HuH-7.5 (cell line): ENCODE data around the gene HMGXB4.
A peak's percentile ranks its signal among the peaks of the same experiment; 100 is the strongest.

ENCODE experiments used
- DNase-seq: peaks from one replicate; pipeline ENCODE4 v3.0.0; 2011; ENCODE audit warnings: low spot score

Gene HMGXB4

GRCh38 chr22:35310556-35311550, 53.6 kb downstream of the HMGXB4 start:
- no peak for DNase-seq

GRCh38 chr22:35311551-35311999, 54.3 kb downstream of the HMGXB4 start:
- DNase-seq: no peak

DNA sequence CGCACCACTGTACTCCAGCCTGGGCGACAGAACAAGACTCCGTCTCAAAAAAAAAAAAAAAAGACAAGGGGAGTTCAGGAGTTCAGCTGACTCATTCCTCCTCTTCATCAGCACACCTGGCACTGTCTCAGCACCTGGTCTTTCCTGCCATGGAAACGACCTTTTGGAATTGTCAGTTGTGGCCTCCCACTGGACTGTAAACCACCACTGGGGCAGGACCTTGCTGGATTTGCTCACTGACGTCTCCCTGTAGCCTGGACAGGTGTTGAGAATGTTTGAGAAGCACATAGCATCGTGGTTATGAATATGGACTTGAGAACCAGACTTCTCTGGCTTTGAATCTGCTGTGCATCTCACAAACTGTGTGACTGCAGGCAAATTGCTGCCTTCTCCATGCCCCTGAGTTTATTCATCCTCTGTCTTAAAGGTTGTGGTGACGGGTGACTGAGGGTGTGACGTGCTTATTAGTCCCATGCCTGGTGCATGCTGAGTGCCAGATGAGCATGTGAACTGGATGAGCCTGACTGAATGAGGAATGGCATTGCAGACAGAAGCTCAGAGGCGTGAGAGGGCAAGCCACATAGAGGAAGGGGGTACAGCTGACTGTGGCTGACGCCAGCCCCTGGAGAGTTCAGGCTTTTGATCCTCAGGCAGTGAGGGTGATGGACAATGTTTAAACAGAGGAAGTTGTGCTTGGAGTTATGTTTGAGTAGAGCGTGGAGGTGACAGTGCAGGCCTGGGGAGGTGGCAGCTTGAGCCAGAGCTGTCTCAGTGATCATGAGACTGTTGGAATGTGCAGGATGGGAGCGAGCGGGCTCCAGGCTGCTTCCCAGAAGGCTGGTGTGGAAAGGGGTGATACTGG, 55.1 kb downstream of the HMGXB4 start:
- no peak for DNase-seq

DNA sequence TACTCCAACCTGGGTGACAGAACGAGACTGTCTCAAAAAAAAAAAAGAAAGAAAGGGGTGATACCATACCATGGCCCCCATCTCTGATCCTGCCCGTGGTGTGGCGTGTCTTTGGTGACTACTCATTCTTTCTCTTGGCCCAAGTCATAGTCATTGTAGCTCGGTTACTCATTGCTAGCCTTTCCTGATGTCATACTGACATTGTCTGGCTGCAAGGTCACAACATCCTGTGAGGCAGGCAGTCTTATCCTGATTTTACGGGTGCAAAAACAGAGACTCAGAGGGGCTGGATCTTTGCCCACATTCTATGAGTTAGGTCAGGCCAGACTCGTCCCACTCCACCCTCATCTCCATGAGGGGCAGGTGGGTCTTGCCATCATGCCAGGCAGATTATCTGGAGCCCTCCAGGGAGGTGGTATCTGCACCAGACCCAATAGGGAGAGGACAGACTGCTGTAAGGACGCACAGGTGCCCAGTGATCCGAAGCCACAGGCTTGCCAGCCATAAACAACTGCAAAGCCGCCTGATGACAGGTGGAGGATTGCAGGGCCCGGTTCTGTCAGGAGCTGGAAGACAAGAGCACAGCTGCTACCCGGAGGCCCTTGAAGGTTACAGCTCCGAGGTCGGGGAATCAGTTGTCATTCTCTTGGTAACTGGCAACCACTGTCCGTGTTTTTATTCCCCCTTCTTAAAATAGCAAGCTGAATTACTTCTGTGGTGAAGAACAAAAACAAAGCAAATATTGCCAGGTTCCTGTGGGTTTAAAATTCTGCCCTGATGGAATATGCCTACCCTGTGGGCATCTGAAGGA, 56.2 kb downstream of the HMGXB4 start:
- DNase-seq: peak; percentile 31

DNA sequence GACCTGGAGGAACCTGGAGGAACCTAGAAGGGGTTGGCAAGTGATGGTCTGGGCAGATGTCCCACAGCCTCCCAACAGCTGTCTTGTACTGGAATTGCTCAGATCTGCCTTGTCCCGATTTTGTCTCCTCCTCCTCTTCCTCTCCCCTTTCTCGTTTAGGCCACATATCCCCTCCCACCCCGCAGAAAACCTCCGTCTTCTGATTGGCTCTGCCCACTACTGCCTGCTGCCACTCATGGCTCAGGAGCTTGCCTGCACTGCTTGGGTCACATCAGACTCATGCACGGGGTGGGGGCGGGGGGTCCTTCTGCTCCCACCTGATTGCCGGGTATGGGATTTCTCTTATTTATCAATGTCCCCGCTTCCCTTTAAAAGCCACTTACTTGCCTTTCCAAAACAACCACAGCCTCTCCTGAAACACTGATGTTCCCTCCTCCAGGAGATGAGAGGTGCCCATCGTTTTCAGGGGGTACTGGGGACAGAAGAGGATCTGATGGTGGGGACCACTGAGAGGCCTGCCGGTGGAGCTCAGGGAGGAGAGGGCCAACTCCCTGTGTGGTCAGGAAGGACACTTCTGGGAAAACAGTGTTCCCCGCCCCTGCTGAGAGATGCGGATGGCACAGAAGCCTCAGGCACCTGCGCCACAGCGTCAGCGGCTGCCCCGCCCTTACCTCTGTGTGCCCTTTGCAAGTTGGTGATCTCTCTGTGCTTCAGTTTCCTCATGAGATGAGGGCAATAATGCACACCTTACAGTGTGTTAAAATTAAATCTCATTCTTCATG, 57.1 kb downstream of the HMGXB4 start:
- DNase-seq: no peak

- DNase-seq: no peak
Measured at GRCh38 chr22:35315141-35315854, 58.0 kb downstream of the HMGXB4 start.

DNA sequence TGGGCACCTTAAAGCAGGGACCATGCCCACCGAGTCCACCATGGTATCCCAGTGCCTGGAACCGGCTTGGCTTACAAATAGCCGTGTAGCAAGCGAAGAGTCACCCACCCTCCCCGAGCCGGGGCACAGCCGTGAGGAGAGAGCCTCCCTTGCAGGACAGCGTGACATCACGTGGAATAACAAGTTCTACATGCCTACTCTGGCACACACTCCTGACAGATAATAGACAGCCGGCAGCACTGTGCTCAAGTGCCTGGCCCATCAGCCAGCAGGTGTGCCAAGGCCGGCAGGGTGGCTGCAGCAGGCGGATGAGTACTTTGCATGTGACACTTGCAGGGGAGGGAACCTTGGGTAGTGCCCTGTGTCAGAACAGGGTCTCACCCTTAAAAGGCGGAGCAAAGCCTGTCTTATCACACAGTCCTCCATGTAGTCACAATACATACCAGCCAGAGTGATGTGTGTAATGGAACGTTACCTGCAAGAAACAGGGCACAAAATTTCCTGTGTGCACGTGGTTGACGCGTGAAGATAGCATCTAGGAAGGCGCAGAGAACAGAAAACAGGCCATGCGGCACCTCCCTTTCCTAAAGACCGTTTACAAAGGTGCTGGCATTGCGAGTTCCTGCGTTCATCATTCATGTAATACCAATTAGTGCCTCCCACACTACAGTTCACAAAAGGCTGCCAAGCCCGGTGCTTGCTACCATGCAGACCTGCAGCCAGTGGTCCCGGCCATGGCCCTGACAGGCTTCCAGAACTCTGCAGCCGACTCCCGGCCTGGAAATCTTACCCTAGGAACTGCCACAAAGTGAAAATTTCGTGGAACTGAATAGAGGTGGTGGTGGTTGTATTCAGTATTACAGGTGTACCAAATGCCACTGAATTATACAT, 58.8 kb downstream of the HMGXB4 start:
- no peak for DNase-seq

DNA sequence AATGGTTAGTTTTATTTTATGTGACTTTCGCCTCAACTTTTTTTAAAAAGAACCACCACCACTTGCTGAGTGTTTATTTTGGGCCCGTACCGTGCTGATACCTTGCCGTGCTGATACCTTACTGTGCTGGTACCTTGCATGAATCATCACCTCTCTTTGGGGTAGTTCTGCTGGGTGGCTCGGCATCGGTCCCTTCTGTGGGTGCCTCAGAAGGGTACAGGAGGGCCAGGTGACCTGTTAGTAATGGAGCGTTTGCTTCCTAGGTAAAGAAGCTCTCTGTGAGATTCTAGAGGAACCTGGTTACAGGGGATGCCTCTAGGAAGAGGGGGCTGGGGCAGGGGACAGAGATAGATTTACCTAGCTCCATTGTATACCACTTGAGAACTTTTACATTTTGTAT, 59.5 kb downstream of the HMGXB4 start:
- no peak for DNase-seq

DNA sequence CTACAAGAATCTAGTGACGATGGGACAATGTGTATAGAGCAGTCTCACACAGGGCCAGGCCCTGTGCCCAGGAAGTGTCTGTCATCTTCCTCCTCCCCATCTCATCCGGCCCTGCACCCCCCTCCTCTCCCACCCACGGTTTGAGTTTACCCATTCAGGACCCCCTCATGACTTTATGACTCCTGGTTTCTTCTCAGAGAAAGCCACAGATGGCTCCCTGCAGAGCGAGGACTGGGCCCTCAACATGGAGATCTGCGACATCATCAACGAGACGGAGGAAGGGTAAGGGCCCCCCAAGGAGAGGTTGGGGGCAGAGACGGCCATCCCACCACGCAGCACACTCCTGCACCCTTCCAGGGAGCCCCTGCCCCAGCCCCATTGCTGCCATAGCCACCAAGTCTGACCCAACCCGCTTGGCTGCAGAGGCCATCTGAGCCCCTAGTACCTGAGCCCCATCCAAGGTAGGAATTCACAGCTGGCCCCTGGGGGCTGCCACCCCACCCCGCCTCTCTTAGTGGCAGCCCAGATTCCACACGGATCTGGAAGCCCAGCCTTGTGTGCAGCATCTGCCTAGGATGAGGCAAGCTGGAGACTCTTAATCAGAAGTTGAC, 60.5 kb downstream of the HMGXB4 start:
- DNase-seq: no peak

DNA sequence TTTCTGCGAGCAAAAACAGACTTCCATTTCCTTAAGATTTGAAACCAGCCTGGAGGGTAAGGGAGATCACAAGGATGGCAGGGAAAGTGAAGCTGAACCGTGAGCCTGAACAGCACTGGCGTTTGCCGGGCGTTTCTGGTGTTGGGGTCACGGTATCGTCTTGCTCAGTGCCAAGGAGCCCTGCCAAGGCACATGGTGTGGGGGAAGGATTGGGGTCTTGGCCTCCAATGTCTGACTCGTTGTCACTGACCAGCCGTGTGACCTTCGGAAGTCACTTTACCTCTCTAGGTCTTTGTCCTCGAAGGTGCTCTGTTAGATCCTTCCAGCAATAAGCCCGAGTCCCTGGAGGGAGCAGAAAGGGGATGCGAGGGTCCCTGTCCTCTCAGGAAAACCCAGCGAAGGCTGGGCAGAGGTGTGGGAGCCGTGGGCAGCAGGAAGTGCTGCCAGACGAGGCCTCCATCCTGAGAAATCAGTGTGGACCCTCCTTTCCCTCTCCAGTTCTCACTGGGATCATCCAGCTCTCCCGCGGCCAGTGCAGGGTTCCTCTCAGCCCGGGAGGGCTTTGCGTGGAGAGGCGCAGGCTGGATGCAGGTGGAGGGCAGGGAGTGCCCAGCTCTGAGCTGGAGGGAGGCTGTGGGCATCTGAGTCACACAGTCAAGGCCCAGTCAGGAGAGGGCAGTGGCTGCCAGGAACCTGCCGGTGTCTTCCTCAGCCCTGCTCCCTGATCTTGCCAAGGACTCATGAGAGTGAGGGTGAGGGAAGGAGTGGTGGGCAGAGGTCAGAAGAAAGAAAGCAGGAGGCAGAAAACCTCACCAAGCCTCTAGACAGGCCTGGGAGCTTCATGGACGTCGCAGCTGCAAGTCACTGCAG, 61.3 kb downstream of the HMGXB4 start:
- DNase-seq: no peak

GRCh38 chr22:35319244-35319985, 62.1 kb downstream of the HMGXB4 start:
- DNase-seq: no peak

GRCh38 chr22:35322126-35322525, 64.8 kb downstream of the HMGXB4 start:
- DNase-seq: no peak

DNA sequence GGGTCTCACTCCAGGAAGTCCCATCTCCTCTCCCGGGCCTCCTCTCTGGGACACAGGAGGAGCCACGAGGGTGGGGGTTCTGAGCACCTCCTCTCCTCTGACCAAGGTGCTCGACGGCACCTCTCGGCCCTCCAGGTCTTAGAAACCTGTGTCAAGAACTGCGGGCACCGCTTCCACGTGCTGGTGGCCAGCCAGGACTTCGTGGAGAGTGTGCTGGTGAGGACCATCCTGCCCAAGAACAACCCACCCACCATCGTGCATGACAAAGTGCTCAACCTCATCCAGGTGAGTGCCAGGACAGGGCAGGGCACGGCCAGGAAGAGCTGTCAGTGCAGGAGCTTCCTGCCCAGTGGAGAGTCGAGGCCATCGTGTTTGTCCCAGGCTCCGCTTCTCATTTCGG, 65.6 kb downstream of the HMGXB4 start:
- DNase-seq: no peak

- DNase-seq: no peak
Measured at GRCh38 chr22:35323305-35323704, 66.0 kb downstream of the HMGXB4 start.

DNA sequence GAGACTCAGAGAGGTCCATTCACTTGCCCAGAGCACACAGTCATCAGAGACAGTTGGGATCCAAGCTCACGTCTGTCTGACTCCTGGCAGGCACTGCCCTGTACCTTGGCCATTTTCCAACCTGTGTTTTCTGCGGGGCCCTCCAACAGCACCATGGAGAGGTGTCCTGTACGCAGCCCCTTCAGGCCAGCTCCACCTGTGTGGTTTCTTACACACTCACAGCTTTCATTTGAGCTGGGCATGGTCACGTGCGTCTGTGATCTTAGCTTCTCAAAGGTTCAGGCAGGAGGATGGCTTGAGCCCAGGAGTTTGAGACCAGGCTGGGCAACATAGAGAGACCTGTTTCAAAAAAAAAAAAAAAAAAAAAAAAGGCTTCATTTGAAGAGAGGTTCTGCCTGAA, 66.8 kb downstream of the HMGXB4 start:
- no peak for DNase-seq

GRCh38 chr22:35324762-35325161, 67.5 kb downstream of the HMGXB4 start:
- DNase-seq: no peak

GRCh38 chr22:35325209-35325608, 67.9 kb downstream of the HMGXB4 start:
- no peak for DNase-seq
